GM06990 (cell line): ENCODE results near the gene GREB1L.
"Not testable (repeated sequence)": the region's sequence is repeated elsewhere in the genome, so short reads cannot be mapped to it uniquely, and the experiment has no call there.

Experiments used
- DNase-seq: peaks from one replicate; pipeline ENCODE4 v3.0.0-alpha.2; 2011; ENCODE audit not compliant: insufficient read length; ENCODE audit errors: extremely low read depth
- H3K27me3 ChIP-seq: replicated peaks from 2 replicates; pipeline ENCODE4 v1.6.0; 2011; ENCODE audit warnings: low read length; ENCODE audit not compliant: control insufficient read depth, insufficient read depth
- H3K36me3 ChIP-seq: 2 replicates; pipeline ENCODE4 v1.5.1; 2011; ENCODE audit warnings: low read length; ENCODE audit not compliant: control insufficient read depth, insufficient read depth
- H3K4me3 ChIP-seq: replicated peaks from 2 replicates; pipeline ENCODE4 v1.5.1; 2011; ENCODE audit warnings: low read depth, mild to moderate bottlenecking, control low read depth, low read length
- CTCF ChIP-seq: IDR thresholded peaks from 2 replicates; pipeline ENCODE4 v1.5.1; 2011; ENCODE audit warnings: low read length, control low read depth, mild to moderate bottlenecking, inconsistent platforms; ENCODE audit not compliant: insufficient read depth, poor library complexity, severe bottlenecking

Gene GREB1L

GRCh38 chr18:21203542-21204241 lies 38.3 kb upstream of the GREB1L start:
- no peak overlapping the region for H3K4me3 ChIP-seq
- H3K36me3 ChIP-seq = no peaks in the 10 kb centered on the region
- no peaks in the 10 kb centered on the region for H3K27me3 ChIP-seq
- no peak for TF ChIP-seq CTCF
- no peak for DNase-seq

- no peak overlapping the region for H3K4me3 ChIP-seq
- no peaks in the 10 kb centered on the region for H3K27me3 ChIP-seq
- no peak for TF ChIP-seq CTCF
- no peaks in the 10 kb centered on the region for H3K36me3 ChIP-seq
- DNase-seq = no peak
Measured at GRCh38 chr18:21205695-21206094, 36.3 kb upstream of the GREB1L start.

- no peak overlapping the region for H3K4me3 ChIP-seq
- no peaks in the 10 kb centered on the region for H3K27me3 ChIP-seq
- no peaks in the 10 kb centered on the region for H3K36me3 ChIP-seq
- no peak for TF ChIP-seq CTCF
- no peak for DNase-seq
Measured at GRCh38 chr18:21210278-21210677, 31.8 kb upstream of the GREB1L start.

- TF ChIP-seq CTCF = no peak
- Histone ChIP-seq H3K36me3 (no peaks in the 10 kb centered on the region), H3K27me3 (no peaks in the 10 kb centered on the region), H3K4me3 (no peak overlapping the region)
- DNase-seq = no peak
Measured at GRCh38 chr18:21210784-21211183, 31.2 kb upstream of the GREB1L start.

GRCh38 chr18:21214409-21214808 lies 27.6 kb upstream of the GREB1L start:
- DNase-seq, H3K36me3 ChIP-seq, H3K4me3 ChIP-seq, H3K27me3 ChIP-seq: not testable (repeated sequence)

GRCh38 chr18:21215490-21215889 lies 26.5 kb upstream of the GREB1L start:
- Histone ChIP-seq H3K4me3 (no peak overlapping the region), H3K36me3 (no peaks in the 10 kb centered on the region), H3K27me3 (no peaks in the 10 kb centered on the region)
- no peak for DNase-seq
- TF ChIP-seq CTCF = no peak
